Sciatic nerve (tissue), 2 donors: ENCODE data around the gene AKNAD1. TPM values are rescaled to one million over a fixed set of nuclear protein-coding genes. Genes with fewer than 3 reads are reported as not detected.
"Not testable (repeated sequence)": the region's sequence is repeated elsewhere in the genome, so short reads cannot be mapped to it uniquely, and the experiment has no call there.

ENCODE experiments used
- ATAC-seq: fragments of 200-7000 bp; cut with Tn5 transposase; one replicate; pipeline ENCODE4 v1.9.1; 2020; ENCODE audit warnings: mild to moderate bottlenecking, moderate library complexity
- DNase-seq: peaks from one replicate; pipeline ENCODE4 v3.0.0-alpha.2; 2020; ENCODE audit warnings: low spot score
- intact Hi-C: fragments of 100-400 bp; cut with DNase I; formaldehyde crosslinking; loops from one replicate; pipeline ENCODE4 v1.14.2; 2022
- total RNA-seq: library from RNA; stranded (reverse); fragmentation: NEBNext Ultra II Directional; extraction: Animal tissue kit (Norgen Biotek cat#: 25700); gene quantifications from one replicate; pipeline ENCODE4 v1.2.1, GENCODE V29; 2021
- donor health status: DM: no; HTN: no; CAD: no.
- donor health status: DM: no; HTN: no; CAD: no.

The AKNAD1 gene
- total RNA-seq, 1 donor from 2014 or later, result 1.3 TPM

DNA sequence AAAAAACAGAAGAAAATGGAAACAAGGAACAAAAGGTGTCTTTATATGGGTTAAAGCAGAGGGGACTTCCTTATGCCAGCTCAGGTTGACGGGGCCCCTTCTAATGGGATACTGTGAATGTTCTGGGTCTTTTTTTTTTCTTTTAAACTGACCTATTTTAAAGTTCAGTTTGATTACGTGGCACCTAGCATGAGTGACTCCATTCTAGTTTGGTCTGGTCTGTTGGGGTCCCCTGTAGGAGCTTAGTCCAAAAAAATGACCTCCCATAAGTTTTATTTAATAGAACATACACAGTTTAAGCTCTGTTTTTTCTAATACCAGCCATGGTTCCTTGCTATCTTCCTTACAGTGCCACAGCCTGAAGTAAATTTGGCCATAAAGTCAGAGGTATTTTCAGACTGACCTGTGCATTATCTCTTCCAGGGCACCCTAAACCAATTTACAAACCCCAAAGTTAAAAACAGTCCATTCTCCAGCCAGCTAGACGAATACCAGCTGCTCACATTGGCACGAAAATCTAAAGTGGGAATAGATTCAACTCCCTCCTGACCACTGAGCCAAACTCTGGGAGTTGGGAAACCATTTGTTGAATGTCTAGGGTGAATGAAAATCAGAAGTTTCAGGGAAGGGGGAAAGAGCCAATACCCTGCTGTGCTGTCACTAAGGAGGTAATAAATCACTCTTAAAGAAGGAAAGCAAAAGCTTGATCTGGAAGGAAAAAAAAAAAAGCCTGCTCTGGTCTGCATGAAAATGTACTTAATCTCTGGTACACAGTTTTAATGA is 42.4 kb downstream of the AKNAD1 start:
- intact Hi-C loops, result no loop called here
- DNase-seq, result no peak
- ATAC-seq, result no peak

DNA sequence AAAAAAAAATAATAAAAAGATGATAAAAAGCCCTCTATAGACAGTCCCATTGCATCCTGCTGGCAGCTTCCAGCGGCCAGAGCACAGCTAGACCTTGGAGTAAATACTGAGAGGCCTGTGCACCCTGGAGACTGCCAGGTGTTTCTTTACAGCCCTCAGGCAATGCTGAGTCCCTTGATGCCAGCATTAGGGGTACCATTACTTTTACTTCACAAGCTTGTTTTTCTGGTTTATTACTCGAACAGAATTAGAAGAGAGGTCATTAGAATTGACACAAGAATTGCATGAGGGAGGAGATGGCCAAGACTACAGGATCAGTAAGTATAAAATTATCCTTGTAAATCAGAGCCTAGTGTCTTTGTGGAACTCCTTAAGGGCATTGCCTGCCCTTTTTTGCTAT is 43.6 kb downstream of the AKNAD1 start:
- DNase-seq (no peak), ATAC-seq (no peak)
- intact Hi-C loops, result no loop called here

DNA sequence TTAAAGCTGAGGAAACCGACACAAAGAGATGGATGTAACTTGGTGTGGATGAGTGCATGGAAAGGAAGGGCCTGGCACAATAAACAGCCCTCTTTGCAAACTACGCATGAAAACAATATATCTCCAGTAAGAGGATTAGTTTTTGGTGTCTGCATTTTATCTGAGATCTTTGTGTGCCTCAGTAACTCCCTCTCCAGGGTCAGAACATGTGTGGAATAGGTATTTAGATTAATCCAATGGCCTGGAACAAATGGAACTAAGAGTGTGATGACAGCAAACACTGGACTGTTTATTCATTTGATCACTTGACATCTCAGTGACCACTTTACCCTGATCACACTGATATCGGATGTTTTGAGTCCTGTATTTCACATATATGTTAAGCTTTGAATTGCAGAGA is 45.3 kb downstream of the AKNAD1 start:
- no peak for DNase-seq
- ATAC-seq, result no peak
- intact Hi-C loops, result no loop called here

DNA sequence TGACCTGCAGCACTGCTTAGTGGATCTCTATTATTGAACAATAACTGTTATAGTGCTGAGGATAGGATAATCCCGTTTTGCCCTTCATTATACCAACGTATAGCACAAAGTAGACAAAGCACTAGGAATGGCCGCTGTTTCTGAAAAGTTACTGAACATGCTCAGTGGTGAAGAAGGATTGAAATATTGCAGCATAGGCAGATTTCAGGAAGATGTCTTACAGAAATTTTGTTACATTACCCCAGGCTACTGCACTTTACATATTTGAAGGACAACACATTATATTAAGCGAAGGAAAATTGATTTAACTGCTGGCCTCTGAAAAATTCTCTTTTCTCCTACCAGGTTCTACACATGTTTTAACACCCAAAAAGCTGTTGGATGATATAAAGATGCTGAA is 48.5 kb downstream of the AKNAD1 start:
- intact Hi-C loops, result no loop called here
- ATAC-seq (no peak), DNase-seq (no peak)

DNA sequence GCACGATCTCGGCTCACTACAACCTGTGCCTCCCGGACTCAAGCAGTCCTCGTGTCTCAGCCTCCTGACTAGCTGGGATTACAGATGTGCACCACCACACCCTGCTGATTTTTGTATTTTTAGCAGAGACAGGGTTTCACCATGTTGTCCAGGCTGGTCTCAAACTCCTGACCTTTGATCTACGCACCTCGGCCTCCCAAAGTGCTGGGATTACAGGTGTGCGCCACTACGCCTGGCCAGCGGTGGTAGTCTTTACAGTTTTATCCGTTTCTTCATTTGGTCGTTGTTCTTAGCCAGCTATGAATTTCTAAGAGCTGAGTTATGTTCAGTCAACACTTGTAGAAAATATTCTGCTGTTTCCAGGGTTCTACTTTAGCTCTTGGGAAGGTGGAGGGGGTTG is 53.3 kb downstream of the AKNAD1 start:
- DNase-seq (no peak), ATAC-seq (no peak)
- intact Hi-C loops, result no loop called here

DNA sequence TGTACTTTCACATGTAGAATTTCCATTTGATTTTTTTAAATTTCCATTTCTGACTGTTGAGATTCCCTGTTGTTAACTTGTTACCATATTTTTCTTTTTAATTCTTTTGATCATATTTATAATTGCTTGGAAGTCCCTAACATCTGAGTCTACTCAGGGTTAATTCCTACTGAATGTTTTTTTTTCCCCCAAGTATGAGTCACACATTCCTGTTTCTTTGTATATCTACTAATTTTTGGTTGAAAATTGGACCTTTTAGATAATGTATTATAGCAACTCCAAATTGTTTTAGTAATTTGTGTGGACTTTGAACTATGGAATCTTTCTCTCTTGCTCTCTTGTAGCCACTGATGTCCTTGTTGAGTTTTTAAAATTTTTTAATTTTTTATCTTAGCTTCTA is 55.8 kb downstream of the AKNAD1 start:
- no peak for ATAC-seq
- DNase-seq, result no peak
- intact Hi-C loops, result no loop called here

DNA sequence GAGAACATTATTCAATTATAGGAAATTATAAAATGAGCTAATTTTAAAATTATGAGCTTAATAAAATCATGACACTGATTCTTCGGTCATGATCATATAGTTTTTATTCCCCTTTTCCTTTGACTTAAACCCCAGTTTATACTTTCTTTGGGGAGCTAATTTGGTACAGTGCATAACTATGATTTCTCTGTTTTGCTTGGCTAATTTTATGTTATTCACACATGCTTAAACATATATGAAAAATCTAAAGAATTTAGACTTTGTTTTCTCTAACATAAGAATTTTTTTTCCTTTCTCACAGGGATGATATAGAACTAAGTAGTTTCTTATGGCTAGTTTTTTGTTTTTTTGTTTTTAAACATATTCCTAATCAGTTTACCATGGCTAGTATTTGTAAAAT is 57.9 kb downstream of the AKNAD1 start:
- ATAC-seq (no peak), DNase-seq (no peak)
- intact Hi-C loops, result no loop called here

DNA sequence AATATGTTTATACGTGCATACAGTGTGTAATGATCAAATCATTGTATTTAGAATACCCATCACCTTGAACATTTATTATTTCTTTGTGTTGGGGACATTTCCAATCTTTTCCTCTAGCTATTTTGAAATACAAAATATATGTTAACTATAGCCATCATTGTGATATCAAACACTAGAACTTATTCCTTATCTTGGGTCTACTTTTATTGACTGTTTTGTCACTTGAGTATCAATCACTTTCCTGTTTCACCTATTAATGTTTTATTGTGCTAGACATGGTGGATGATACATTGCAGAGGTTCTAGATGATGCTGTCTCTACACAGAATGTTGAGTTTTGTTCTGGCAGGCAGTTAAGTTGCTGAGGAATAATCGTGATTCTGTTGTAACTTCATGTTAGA is 64.5 kb downstream of the AKNAD1 start:
- intact Hi-C loops, result no loop called here
- DNase-seq (no peak), ATAC-seq (no peak)

DNA sequence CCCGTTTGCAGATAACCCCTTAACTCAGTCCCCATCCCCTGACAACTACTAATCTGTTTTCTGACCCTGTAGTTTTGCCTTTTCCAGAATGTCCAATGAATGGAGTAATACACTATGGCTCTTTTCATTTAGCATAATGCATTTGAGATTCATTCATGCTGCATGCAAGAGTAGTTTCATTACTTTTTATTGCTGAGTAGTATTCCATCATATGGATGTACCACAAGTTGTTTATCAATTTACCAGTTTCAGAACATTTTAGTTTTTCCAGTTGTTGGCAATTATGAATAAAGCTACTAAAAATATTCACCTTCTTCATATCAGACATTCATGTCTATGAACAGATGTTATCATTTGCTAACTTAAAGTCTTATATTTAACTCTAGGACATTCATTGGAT is 65.1 kb downstream of the AKNAD1 start:
- intact Hi-C loops, result no loop called here
- ATAC-seq (no peak), DNase-seq (no peak)

DNA sequence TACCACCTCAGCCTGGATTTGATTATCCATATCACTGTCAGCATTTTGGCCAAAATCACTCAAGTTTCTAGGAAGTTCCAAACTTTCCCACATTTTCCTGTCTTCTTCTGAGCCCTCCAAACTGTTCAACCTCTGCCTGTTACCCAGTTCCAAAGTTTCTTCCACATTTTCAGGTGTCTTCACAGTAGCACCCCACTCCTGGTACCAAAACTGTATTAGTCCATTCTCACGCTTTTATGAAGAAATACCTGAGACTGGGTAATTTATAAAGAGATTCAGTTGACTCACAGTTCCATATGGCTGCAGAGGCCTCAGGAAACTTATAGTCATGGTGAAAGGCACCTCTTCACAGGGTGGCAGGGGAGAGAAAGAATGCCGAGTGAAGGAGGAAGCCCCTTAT is 71.0 kb downstream of the AKNAD1 start:
- DNase-seq (no peak), ATAC-seq (no peak)
- intact Hi-C loops, result no loop called here

DNA sequence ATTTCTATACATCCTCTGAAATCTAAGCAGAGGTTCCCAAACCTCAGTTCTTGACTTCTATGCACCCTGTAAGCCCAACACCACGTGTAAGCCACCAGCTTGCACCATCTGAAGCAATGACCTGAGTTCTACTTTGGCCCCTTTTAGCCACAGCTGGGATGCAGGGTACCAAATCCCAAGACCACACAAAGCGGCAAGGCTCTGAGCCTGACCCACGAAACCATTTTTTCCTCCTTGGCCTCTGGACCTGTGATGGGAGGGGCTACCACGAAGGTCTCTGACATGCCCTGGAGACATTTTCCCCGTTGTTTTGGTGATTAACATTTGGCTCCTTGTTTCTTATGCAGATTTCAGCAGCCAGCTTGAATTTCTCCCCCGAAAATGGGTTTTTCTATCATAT is 71.6 kb downstream of the AKNAD1 start:
- intact Hi-C loops, result no loop called here
- DNase-seq (no peak), ATAC-seq (no peak)

DNA sequence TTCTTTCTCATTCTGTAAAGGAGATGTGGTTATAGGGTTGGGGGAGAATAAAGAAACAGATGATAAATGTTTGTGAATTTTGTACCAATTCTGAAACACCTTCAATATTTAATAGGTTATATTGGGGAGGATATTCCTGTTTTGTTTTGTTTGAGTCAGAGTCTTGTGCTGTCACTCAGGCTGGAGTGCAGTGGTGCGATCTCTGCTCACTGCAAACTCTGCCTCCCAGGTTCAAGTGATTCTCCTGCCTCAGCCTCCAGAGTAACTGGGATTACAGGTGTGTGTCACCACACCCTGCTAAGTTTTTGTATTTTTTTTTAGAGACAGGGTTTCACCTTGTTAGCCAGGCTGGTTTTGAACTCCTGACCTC is 75.3 kb downstream of the AKNAD1 start:
- DNase-seq, intact Hi-C loops, ATAC-seq: not testable (repeated sequence)

DNA sequence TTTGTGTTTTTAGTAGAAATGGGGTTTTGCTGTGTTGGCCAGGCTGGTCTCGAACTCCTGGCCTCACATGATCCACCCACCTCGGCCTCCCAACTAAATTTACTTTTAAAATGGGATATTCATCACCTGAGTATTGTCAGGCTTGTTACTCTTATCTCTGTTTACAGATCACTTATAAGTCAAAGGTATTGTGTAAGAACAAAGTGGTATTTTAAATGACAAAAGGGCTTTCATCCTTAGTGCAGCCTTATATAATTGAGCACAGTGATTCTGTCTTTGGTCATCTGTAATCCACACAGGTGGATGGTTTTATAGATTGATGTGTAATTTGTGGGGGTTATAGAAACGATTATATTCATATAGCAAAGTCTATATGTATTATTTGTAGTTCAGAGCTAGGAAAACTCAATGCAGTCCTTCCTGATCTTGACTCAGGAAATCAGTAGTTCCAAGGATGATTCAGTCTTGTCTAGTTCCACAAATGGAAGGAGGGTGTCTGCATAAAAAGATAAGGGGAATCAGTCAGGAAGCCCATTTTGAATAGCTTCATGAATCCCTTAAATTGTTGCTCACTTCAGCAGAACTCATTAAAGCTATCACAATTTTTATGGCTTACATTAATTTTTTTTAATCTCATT is 75.8 kb downstream of the AKNAD1 start:
- intact Hi-C loops, result no loop called here
- ATAC-seq, result no peak

DNA sequence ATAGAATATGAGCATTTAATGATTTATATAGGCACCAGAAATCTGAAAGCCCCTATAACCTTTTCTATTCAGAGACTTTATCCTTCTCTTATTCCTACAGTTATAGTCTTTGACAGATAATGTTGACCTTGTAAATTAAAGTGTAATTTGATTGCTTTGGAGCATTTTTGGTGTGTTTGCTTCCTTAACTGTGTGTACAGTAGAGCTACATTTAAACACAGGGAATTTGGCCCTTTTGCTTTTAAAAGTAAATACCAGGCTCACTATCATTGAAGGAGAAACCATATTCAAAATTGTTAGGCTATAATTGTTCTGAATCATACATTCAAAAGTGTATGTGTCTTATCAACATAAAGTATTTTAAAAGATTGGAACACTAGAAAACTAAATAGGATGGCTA is 77.4 kb downstream of the AKNAD1 start:
- ATAC-seq (no peak), DNase-seq (no peak)
- intact Hi-C loops, result no loop called here

More for the DNA sequence above, 75.8 kb downstream of the AKNAD1 start:
- DNase-seq, result no peak

DNA sequence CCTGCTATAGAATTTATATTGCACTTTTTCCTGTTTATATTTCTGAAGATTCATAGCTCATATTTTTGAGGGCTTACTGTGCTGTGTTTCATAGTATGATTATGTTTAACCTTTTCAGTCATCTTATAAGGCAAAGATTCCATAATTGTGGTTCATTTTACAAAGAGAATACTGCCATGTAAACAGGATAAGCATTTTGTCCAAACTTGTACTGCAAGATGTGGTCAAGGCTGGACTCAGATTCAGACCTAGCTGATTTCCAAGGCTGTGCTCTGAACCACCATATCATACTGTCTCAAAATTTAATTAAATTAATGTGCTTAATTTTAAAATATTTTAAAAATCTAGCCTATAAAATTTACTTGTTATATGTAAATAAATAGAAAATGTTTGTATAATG is 79.1 kb downstream of the AKNAD1 start:
- intact Hi-C loops, result no loop called here
- ATAC-seq (no peak), DNase-seq (no peak)

DNA sequence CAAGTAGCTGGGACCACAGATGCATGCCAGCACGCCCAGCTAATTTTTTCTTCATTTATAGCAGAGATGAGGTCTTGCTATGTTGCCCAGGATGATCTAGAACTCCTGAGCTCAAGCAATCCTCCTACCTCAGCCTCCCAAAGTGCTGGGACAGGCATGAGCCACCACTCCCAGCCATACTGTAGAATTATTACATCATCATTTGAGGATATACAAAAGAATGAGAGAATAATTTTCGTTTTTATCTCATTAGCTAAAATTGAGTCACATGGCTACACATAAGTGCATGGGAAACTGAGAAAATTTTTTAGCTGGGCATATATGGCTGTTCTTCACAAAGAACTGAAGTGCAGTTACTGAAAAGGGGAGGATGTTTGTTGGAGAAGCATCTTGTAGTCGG is 89.2 kb downstream of the AKNAD1 start:
- intact Hi-C loops, result no loop called here
- no peak for ATAC-seq
- DNase-seq, result no peak

DNA sequence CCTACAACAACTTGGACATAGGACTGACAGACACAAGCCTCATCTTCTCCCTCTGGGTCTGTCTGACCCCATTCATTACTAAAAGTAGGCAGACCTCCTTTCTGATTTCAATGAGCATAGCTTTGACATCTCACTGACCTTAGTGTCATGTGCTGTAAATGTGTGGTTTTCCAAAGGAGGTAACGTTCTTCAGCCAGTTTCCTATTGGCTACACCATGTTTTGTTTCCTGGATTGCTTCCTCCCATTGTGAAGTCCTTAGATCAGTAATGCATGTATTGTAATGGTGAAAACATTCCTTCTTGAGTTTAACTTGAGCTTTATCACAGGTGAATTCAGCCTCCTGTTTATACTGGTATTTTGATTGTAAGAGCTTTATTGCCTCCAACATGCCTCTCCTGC is 89.8 kb downstream of the AKNAD1 start:
- intact Hi-C loops, result no loop called here
- ATAC-seq, result no peak

More for the DNA sequence above, 89.8 kb downstream of the AKNAD1 start:
- DNase-seq, result no peak
